Parathyroid adenoma (tissue), 2 donors: Measurements from ENCODE around the gene PGM5.
"Not testable (repeated sequence)": the region's sequence is repeated elsewhere in the genome, so short reads cannot be mapped to it uniquely, and the experiment has no call there.

Experiments used
- H2AFZ ChIP-seq: fragments of 300-600 bp; sonication (generic); one replicate; pipeline ENCODE4 v1.7.0; 2017; ENCODE audit warnings: antibody characterized with exemption, mild to moderate bottlenecking
- H3K27ac ChIP-seq: fragments of 300-600 bp; sonication (generic); one replicate; pipeline ENCODE4 v1.7.0; 2017
- H3K27me3 ChIP-seq: fragments of 300-600 bp; sonication (generic); one replicate; pipeline ENCODE4 v1.7.0; 2017; ENCODE audit warnings: low read length; ENCODE audit not compliant: control insufficient read depth, insufficient read depth
- H3K36me3 ChIP-seq: fragments of 300-600 bp; sonication (generic); one replicate; pipeline ENCODE4 v1.7.0; 2017; ENCODE audit warnings: low read length; ENCODE audit not compliant: control insufficient read depth, insufficient read depth
- H3K4me1 ChIP-seq: fragments of 300-600 bp; sonication (generic); one replicate; pipeline ENCODE4 v1.7.0; 2017; ENCODE audit warnings: control low read depth
- H3K4me2 ChIP-seq: fragments of 300-600 bp; sonication (generic); one replicate; pipeline ENCODE4 v1.7.0; 2017; ENCODE audit warnings: low read length
- H3K4me3 ChIP-seq: fragments of 300-600 bp; sonication (generic); one replicate; pipeline ENCODE4 v1.7.0; 2017; ENCODE audit warnings: low read depth, low read length
- H3K79me2 ChIP-seq: fragments of 300-600 bp; sonication (generic); one replicate; pipeline ENCODE4 v1.7.0; 2017; ENCODE audit warnings: control low read depth
- H3K9ac ChIP-seq: fragments of 300-600 bp; sonication (generic); one replicate; pipeline ENCODE4 v1.7.0; 2017; ENCODE audit warnings: mild to moderate bottlenecking
- H3K9me3 ChIP-seq: fragments of 300-600 bp; sonication (generic); one replicate; pipeline ENCODE4 v1.7.0; 2017; ENCODE audit warnings: low read length; ENCODE audit not compliant: control insufficient read depth
- CTCF ChIP-seq: fragments of 300-600 bp; sonication (generic); IDR thresholded peaks from one replicate; pipeline ENCODE4 v1.7.0; 2017; ENCODE audit warnings: antibody characterized with exemption, mild to moderate bottlenecking
- donor health status: primary hyperparathyroidism.

PGM5 gene

GRCh38 chr9:68336639-68337339, 19.6 kb upstream of the PGM5 start:
- H3K79me2 ChIP-seq, H3K4me3 ChIP-seq, H3K27ac ChIP-seq, H3K4me2 ChIP-seq, H3K27me3 ChIP-seq, H3K9me3 ChIP-seq, H3K4me1 ChIP-seq, H3K36me3 ChIP-seq, H3K9ac ChIP-seq, H2AFZ ChIP-seq: not testable (repeated sequence)

- H3K4me3 ChIP-seq, H3K4me1 ChIP-seq, H3K9ac ChIP-seq, H3K27me3 ChIP-seq, H3K36me3 ChIP-seq, H3K79me2 ChIP-seq, H3K9me3 ChIP-seq, H3K27ac ChIP-seq, H2AFZ ChIP-seq, H3K4me2 ChIP-seq: not testable (repeated sequence)
Observed at GRCh38 chr9:68338000-68338399, 18.4 kb upstream of the PGM5 start.

GRCh38 chr9:68342265-68343025, 14.0 kb upstream of the PGM5 start:
- H3K9ac ChIP-seq, H3K4me2 ChIP-seq, H3K36me3 ChIP-seq, H3K9me3 ChIP-seq, H2AFZ ChIP-seq, H3K27ac ChIP-seq, H3K27me3 ChIP-seq, H3K4me1 ChIP-seq, H3K4me3 ChIP-seq, H3K79me2 ChIP-seq: not testable (repeated sequence)
- peak; percentile 8 for TF ChIP-seq CTCF

GRCh38 chr9:68343242-68343641, 13.2 kb upstream of the PGM5 start:
- H3K27ac ChIP-seq, H3K27me3 ChIP-seq, H2AFZ ChIP-seq, H3K4me3 ChIP-seq, H3K9me3 ChIP-seq, H3K4me1 ChIP-seq, H3K9ac ChIP-seq, H3K4me2 ChIP-seq, H3K79me2 ChIP-seq, H3K36me3 ChIP-seq: not testable (repeated sequence)

GRCh38 chr9:68343992-68344391, 12.4 kb upstream of the PGM5 start:
- not testable (repeated sequence) for H3K79me2 ChIP-seq, H3K36me3 ChIP-seq, H3K27ac ChIP-seq, H3K27me3 ChIP-seq, H3K4me3 ChIP-seq, H2AFZ ChIP-seq, H3K9ac ChIP-seq, H3K4me1 ChIP-seq, H3K9me3 ChIP-seq, H3K4me2 ChIP-seq

GRCh38 chr9:68351689-68352088, 4.7 kb upstream of the PGM5 start:
- not testable (repeated sequence) for H3K27me3 ChIP-seq, H3K4me2 ChIP-seq, H2AFZ ChIP-seq, H3K27ac ChIP-seq, H3K4me3 ChIP-seq, H3K36me3 ChIP-seq, H3K9me3 ChIP-seq, H3K79me2 ChIP-seq, H3K9ac ChIP-seq, H3K4me1 ChIP-seq

GRCh38 chr9:68355993-68356379, 425 bp upstream of the PGM5 start:
- H3K4me2 ChIP-seq, H3K9me3 ChIP-seq, H3K79me2 ChIP-seq, H3K4me1 ChIP-seq, H3K27me3 ChIP-seq, H3K27ac ChIP-seq, H3K9ac ChIP-seq, H2AFZ ChIP-seq, H3K36me3 ChIP-seq, H3K4me3 ChIP-seq: not testable (repeated sequence)

- H3K9ac ChIP-seq, H3K27ac ChIP-seq: not testable (repeated sequence)
Observed at GRCh38 chr9:68357119-68357714, 806 bp downstream of the PGM5 start.

GRCh38 chr9:68366933-68367547, 10.6 kb downstream of the PGM5 start:
- H3K9me3 ChIP-seq, H3K4me3 ChIP-seq, H3K4me2 ChIP-seq, H3K27ac ChIP-seq, H3K36me3 ChIP-seq, H2AFZ ChIP-seq, H3K4me1 ChIP-seq, H3K27me3 ChIP-seq, H3K79me2 ChIP-seq, H3K9ac ChIP-seq: not testable (repeated sequence)

More at GRCh38 chr9:68357119-68357714, 806 bp downstream of the PGM5 start:
- not testable (repeated sequence) for H3K27me3 ChIP-seq, H3K36me3 ChIP-seq, H3K79me2 ChIP-seq, H3K9me3 ChIP-seq, H3K4me1 ChIP-seq
- Histone ChIP-seq H3K4me2 (peak overlapping the region; percentile 60), H2AFZ (peak overlapping the region; percentile 53), H3K4me3 (peak overlapping the region; percentile 57)

GRCh38 chr9:68375789-68376188, 19.4 kb downstream of the PGM5 start:
- H3K27ac ChIP-seq, H3K79me2 ChIP-seq, H3K4me2 ChIP-seq, H3K36me3 ChIP-seq, H3K4me1 ChIP-seq, H2AFZ ChIP-seq, H3K27me3 ChIP-seq, H3K4me3 ChIP-seq, H3K9me3 ChIP-seq, H3K9ac ChIP-seq: not testable (repeated sequence)
